ENCODE results near the gene NOTCH2.

Gene NOTCH2

DNA sequence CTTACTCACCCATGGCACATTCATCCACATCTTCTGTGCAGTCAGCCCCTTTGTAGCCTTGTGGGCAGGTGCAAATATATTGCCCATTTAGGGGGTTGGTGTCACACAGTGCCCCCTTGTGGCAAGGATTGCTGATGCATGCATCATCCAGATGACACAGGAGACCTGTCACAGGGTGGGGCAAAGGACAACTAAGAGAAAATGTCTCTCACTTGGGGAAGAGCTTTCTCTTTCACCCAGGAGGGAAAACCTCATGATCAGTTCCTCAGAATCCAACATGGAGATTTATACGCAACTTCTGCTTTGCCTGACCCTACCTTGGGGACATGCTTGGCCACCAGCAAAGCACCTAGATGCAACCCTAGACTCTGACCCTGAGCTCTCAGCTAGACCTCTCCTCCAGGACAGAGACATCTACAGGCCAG, 101.4 kb downstream of the NOTCH2 start:
- Mint-ChIP-seq H3K4me1 (peaks cover 5% of the 10 kb centered on the region), H3K4me3 (no peak overlapping the region), H3K9me3 (no peaks in the 10 kb centered on the region), H3K27me3 (no peaks in the 10 kb centered on the region), H3K27ac (peak overlapping the region in 1 of 2 donors; percentile 1)
- peak; percentile 95 for ATAC-seq
- peak; percentile 73 to 78 for DNase-seq

DNA sequence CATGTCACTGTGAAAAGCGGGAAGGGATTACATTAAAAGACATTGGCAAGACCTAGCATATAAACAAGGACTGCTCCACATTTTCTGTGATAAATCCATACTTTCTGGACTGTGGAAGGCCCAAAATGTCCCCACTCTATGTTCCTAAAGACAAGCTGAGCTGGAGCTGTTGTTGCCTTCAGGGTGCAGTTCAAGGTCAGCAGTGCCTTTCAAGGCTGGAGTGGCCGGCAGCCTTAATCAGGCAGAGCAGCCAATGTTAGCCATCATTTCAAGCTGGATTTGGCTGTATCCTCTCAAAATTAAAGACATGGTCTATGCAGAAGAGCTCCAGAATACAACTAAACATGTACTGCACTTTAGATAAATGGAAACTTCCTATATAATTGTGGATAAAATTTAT, 102.8 kb downstream of the NOTCH2 start:
- Mint-ChIP-seq H3K4me1 (peaks cover 5% of the 10 kb centered on the region), H3K9me3 (no peaks in the 10 kb centered on the region), H3K27ac (no peak overlapping the region), H3K4me3 (no peak overlapping the region), H3K27me3 (no peaks in the 10 kb centered on the region)
- no peak for DNase-seq
- ATAC-seq = no peak

DNA sequence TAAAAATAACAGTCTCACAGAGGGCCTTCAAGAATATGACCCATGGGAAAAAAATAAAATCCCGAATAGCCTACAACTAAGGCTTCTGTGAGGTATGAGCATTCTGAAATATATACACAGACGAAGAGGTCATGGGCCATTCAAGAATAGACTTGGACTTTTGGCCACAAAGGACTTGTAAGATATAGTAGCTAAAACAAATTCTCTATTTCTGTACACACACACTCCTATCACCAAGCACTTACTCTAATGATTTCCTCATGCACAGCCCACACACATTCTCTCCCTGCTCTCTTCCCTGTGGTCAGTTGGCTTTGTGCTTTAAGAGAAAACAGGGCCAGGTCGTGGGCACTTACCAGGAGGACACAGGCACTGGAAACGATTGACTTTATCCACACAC, 103.4 kb downstream of the NOTCH2 start:
- H3K9me3 Mint-ChIP-seq = no peaks in the 10 kb centered on the region

DNA sequence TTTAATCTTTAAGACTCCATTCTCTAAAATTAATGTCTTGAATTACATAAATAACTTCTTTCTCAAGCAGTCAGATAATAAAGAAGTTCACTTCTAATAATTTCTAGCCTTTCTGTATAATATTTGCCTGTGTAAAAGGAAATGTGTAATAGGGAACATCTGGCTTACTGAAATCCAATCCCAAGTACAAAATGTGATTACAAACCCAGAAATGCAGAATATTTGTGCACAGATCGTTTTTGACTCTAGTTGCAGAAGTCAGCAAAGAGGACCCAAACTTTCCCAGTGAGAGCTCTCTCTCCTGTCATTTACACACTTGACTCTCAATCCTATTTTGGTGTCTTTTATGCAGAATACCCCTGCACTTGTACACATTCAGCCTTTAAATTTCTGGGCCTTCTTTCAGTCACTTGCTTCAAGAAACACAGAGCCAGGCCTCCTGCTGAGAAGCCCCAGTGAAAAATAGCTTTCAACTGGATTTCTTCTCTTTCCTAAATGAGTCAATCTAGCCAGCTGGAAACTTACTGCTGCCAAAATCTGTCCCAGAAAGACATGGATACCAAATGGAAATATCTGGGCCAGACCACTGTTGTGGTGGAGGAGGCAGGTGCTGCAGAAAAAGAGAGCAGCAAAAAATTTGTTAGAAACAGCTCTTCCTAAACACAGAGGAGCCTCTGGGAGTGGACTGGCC, 104.6 kb downstream of the NOTCH2 start:
- peaks cover 5% of the 10 kb centered on the region for H3K4me1 Mint-ChIP-seq
- ATAC-seq = no peak
- DNase-seq = no peak
- no peaks in the 10 kb centered on the region for H3K27me3 Mint-ChIP-seq
- no peak overlapping the region for H3K27ac Mint-ChIP-seq
- no peak overlapping the region for H3K4me3 Mint-ChIP-seq
- no peaks in the 10 kb centered on the region for H3K9me3 Mint-ChIP-seq

More for the DNA sequence above, 103.4 kb downstream of the NOTCH2 start:
- H3K4me1 Mint-ChIP-seq = peaks cover 5% of the 10 kb centered on the region
- H3K4me3 Mint-ChIP-seq = no peak overlapping the region
- no peaks in the 10 kb centered on the region for H3K27me3 Mint-ChIP-seq
- no peak overlapping the region for H3K27ac Mint-ChIP-seq
- no peak for ATAC-seq
- DNase-seq = no peak

DNA sequence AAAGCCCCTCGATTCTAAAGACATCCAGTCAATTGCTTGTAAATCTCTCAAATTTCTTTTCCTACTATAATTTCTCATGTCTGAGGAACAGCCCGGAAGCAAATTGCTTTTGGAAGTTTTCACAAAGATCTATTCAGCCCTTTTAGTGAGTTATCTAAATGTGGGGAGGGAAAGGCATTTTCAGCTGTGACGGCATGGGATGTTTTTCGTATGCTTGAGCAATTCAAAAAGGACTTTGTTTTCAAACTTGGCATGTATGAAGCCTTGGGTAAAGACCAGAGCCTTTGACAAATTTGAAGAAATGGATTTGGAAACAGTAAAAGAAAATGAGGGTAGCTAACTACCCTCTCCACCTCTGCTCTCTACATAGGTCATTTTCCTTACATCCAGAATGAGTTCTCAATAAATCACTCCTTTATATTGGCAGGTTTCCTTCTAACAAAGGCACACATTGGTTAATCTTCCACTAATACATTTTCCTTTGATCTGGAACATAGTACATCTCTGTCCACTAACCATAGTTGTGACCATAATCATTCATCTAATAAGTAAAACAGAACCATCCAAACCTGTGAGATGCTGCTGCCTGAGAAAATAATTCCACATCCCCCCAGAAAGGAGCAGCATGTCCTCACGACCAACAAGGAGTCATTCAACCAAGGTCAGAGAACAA, 107.0 kb downstream of the NOTCH2 start:
- ATAC-seq (no peak), DNase-seq (no peak)
- H3K4me3 Mint-ChIP-seq = no peak overlapping the region
- no peaks in the 10 kb centered on the region for H3K27me3 Mint-ChIP-seq
- no peaks in the 10 kb centered on the region for H3K4me1 Mint-ChIP-seq
- H3K9me3 Mint-ChIP-seq = no peaks in the 10 kb centered on the region
- H3K27ac Mint-ChIP-seq = peak overlapping the region in 1 of 2 donors; percentile 1

DNA sequence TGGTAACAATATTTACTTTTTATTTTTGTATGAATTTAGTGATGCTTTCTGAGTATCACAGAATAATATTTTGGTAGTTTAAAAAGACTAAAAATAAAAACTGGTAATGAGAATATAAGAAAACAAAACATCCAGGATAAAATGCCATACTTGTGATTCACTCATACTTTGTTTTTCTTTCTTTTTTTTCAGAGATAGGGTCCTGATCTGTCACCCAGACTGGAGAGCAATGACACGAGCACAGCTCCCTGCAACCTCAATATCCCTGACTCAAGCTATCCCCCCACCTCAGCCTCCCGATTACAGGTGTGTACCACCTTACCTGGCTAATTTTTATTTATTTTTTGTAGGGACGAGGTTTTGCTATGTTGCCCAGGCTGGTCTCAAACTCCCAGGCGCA, 109.0 kb downstream of the NOTCH2 start:
- Mint-ChIP-seq H3K27ac (no peak overlapping the region), H3K4me3 (no peak overlapping the region), H3K9me3 (no peaks in the 10 kb centered on the region), H3K4me1 (no peaks in the 10 kb centered on the region), H3K27me3 (no peaks in the 10 kb centered on the region)
- DNase-seq (no peak), ATAC-seq (no peak)

DNA sequence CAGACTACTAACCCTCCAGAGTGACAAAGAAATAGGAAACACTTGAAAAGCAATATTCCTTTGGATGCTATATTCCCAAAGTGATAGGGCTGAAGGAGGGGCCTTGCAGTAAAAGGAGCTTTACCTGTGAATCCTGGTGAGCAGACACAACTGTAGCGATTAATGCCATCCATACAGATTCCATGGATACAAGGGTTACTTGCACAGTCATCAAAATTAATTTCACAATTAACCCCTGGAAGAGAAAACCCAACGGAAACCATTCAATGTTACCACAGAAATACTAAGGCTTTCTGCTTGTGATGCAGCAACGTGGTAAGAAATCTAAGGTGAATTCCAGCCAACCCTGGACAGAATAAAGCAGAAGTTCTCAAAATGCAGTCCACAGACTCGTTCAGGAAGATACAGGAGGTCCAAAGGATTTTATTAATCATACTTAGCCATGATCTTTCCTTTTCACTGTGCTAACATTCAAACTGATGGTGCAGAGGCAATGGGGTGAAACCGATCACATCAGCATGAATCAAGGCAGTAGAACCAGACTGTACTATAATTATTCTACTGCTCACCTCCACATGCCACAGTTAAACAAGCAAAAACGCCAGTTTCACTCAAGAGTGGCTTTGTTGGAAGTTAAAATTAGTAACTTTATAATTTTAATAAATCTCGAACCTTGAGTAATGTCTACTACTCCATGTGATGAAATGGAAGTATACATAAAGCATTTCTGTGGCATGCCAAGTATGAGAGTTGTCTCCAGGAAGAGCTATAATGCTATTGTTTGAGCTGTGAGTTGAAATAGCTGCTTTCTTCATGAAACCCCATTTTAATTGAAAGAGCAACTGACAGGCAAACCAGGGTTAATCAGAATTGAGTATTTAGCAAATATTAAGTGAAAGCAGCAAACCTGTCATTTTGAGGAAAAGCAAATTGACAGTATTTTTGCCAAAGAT, 109.9 kb downstream of the NOTCH2 start:
- H3K27ac Mint-ChIP-seq = no peak overlapping the region
- ATAC-seq (no peak), DNase-seq (no peak)
- H3K4me3 Mint-ChIP-seq = no peak overlapping the region
- H3K27me3 Mint-ChIP-seq = no peaks in the 10 kb centered on the region
- H3K9me3 Mint-ChIP-seq = no peaks in the 10 kb centered on the region
- H3K4me1 Mint-ChIP-seq = no peaks in the 10 kb centered on the region

DNA sequence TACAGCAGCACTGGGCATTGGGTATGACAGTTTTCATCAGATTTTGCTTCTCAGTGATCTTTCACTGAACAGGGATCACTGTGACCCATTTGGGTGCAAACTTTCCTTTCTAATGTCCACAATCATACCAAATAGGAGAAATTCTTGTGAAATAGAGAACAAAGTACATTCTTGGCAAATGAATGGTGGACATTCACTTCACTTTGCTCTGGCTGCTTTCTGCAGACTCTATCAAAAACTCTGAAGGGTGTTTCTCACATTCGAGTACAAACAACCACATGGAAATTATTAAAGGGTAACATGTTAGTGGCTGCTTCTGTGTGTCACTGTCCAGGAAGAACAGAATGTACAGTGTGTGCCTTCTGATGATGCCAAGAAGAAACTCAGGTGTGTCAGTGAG, 111.2 kb downstream of the NOTCH2 start:
- Mint-ChIP-seq H3K9me3 (no peaks in the 10 kb centered on the region), H3K27ac (no peak overlapping the region), H3K4me3 (no peak overlapping the region), H3K4me1 (no peaks in the 10 kb centered on the region), H3K27me3 (no peaks in the 10 kb centered on the region)
- ATAC-seq = no peak
- no peak for DNase-seq

DNA sequence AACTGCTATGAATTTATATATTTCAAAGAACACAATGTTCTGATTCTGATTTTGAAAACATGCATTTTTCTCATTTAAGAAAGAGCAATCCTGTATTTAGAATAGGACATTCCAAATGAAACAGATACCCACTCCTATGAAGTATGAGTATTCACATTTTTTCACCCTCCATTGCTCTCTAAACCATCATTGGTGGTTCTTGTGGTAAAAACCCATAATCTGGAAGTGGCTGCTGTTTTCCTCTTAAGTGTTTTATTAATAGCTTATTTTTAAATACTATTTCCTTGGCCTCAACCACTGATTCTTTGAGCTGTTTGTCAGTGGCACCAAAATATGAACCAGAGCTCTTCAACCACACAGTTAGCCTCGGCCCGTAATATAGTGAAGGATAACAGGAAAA, 113.2 kb downstream of the NOTCH2 start:
- ATAC-seq (no peak), DNase-seq (no peak)
- H3K4me1 Mint-ChIP-seq = no peaks in the 10 kb centered on the region
- H3K27me3 Mint-ChIP-seq = no peaks in the 10 kb centered on the region
- no peak overlapping the region for H3K4me3 Mint-ChIP-seq
- no peaks in the 10 kb centered on the region for H3K9me3 Mint-ChIP-seq
- no peak overlapping the region for H3K27ac Mint-ChIP-seq

DNA sequence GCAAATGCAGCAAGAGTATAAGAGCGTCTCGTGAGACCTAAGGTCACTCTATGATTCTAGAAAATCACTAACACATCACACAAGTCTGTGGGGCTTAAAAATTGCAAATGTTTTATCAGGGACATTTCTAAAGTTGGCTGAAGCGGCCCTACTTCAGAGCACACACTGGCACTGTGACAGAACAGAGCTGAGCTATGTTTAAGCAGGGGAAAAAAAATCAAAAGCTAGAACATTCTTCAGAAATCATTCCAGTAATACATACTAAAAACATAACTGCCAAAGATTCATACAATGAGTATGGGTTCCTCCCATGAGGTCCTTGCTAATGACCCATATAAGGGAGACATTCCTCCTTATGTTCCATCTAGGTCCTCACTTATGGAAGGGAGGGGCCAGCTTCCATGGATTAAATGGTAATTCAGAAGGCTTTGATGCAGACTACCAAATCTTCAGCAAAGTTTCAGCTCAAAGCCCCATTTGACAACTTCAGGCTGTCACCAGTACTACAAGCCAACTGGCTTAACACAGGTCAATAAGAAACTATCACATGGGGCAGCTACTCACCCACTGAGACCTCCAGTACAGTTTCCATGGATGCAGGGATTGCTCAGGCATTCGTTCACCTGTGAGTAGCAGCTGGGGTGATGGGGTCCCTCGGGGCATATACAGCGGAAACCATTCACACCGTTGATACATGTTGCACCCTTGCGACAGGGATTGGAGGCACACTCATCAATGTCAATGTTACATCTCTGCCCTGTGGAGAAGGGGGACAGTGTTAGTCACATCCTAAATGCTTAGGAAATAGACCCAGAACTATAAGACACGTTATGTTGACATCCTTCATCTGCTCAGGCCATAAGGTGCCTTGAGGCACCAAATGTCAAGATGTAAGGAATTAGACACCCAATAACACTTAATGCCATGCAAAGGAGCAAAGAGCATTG, 114.7 kb downstream of the NOTCH2 start:
- no peak for ATAC-seq
- DNase-seq = no peak
- no peaks in the 10 kb centered on the region for H3K4me1 Mint-ChIP-seq
- H3K27me3 Mint-ChIP-seq = no peaks in the 10 kb centered on the region
- no peaks in the 10 kb centered on the region for H3K9me3 Mint-ChIP-seq
- H3K4me3 Mint-ChIP-seq = no peak overlapping the region
- H3K27ac Mint-ChIP-seq = no peak overlapping the region

DNA sequence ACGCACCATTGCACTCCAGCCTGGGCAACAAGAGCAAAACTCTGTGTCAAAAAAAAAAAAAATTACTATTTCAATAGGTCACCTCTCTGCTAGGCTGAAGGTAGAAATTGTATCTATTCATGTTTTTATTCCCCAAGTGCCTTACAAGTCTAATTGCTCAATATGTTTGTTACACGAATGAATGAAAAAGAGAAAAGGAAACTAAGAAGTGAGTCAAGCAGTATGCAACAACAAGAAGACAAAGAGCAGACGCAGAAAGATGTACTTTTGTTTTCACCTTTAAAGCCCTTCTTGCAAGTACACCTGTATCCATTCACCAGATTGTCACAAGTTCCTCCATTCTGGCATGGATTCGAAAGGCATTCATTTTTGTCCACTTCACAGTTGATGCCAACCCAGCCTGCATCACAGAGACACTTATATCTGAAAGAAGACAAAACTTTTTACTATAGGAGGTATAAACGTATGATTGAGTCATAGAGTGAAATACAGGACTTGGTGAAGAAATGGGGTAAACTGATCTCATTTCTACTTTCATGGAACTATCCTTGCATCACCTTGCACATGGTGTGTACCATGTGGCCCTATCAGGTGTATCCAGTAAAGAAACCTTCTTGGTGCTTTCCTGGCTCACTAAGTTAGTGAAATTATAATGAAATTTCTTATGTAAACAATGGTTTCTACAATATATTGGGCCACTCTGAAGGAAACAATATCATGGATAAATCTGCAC, 116.0 kb downstream of the NOTCH2 start:
- peak; percentile 43 for ATAC-seq
- H3K4me3 Mint-ChIP-seq = no peak overlapping the region

DNA sequence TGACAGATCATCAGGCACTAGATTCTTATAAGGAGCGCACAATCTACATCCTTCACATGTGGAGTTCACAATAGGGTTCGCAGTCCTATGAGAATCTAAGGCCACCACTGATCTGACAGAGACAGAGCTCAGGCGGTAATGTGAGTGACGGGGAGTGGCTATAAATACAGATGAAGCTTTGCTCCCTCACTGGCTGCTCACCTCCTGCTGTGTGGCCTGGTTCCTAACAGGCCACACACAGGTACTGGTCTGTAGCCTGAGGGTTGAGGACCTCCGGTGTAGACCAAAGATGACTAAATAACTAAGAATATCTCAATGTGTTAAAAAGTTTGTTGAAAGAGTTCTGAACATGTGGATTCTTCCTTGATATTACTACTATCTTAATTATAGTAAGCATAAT, 117.0 kb downstream of the NOTCH2 start:
- DNase-seq (no peak), ATAC-seq (no peak)
- no peaks in the 10 kb centered on the region for H3K9me3 Mint-ChIP-seq
- H3K27me3 Mint-ChIP-seq = no peaks in the 10 kb centered on the region
- H3K27ac Mint-ChIP-seq = no peak overlapping the region
- no peaks in the 10 kb centered on the region for H3K4me1 Mint-ChIP-seq
- H3K4me3 Mint-ChIP-seq = no peak overlapping the region

More for the DNA sequence above, 116.0 kb downstream of the NOTCH2 start:
- no peak for DNase-seq
- Mint-ChIP-seq H3K27ac (no peak overlapping the region), H3K27me3 (no peaks in the 10 kb centered on the region), H3K4me1 (no peaks in the 10 kb centered on the region), H3K9me3 (no peaks in the 10 kb centered on the region)

DNA sequence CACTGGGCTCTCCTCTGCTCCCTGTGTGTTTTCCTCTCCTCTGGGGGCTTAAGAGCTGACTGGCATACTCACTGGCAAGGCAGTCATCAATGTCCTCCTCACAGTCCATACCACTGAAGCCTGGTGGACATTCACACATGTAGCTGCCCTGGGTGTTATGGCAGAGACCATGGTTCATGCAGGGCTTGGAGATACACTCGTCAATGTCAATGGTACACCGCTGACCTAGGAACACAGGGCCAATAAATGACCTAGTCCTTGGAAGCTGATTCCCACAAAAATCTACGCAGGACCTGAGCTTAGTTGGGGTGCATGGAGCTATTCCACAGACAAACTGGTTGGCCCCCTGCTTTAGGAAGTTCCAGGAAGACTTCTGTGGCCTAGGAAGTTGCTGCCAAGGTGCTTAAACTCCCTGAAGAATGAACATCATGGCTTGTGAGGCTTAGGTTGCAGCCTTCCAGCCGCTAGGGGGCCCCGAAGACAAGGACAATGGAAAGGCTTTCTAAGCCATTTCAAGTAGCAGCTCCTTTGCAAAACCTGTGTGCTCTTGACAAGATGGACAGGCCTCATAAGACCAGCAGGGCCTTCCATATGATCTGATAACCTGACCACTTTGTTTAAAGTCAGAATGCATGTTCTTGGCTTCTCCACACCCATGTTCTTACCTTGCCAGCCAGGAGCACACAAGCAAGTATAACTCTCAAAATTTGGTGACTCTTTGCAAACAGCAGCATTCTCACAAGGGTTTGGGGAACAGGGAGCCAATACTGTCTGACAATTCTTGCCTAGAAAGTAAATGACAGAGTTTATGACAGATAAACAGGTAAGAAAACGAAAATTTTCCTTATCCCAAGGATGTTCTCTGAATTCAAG, 120.9 kb downstream of the NOTCH2 start:
- Mint-ChIP-seq H3K27me3 (no peaks in the 10 kb centered on the region), H3K27ac (no peak overlapping the region), H3K4me1 (no peaks in the 10 kb centered on the region), H3K9me3 (no peaks in the 10 kb centered on the region), H3K4me3 (no peak overlapping the region)
- DNase-seq (peak; percentile 62 to 68), ATAC-seq (peak; percentile 83)

DNA sequence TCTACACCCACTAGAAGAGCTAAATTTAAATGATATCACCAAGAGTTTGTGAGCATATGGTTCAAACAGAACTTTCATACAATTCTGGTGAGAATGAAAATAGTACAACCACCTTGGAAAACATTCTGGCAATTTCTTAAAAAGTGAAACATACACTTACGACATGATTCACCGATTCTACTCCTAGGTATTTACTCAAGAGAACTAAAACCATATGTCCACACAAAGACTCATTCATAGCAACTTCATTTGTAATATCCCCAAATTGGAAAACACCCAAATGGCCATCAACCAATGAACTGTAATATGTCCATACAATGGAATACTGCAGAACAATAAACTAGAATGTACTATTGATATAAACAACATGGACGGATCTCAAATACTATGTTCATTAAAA, 122.0 kb downstream of the NOTCH2 start:
- ATAC-seq = no peak
- Mint-ChIP-seq H3K4me3 (no peak overlapping the region), H3K9me3 (no peaks in the 10 kb centered on the region), H3K4me1 (no peaks in the 10 kb centered on the region), H3K27ac (no peak overlapping the region), H3K27me3 (no peaks in the 10 kb centered on the region)
- DNase-seq = no peak

Data from stimulated activated naive CD8-positive, alpha-beta T cell treated with anti-CD3 and anti-CD28 coated beads, Interleukin-15, amount 100 ng/mL, for 72 hours (primary cell).